CD4-positive, alpha-beta T cell treated with Interleukin-4 for 4 hours (primary cell): Measurements from ENCODE around the gene HNRNPUL2.
"Not testable (repeated sequence)": the region's sequence is repeated elsewhere in the genome, so short reads cannot be mapped to it uniquely, and the experiment has no call there.

ENCODE experiments used
- DNase-seq: peaks from one replicate; pipeline ENCODE4 v3.0.0-alpha.2; 2020

The HNRNPUL2 gene

DNA sequence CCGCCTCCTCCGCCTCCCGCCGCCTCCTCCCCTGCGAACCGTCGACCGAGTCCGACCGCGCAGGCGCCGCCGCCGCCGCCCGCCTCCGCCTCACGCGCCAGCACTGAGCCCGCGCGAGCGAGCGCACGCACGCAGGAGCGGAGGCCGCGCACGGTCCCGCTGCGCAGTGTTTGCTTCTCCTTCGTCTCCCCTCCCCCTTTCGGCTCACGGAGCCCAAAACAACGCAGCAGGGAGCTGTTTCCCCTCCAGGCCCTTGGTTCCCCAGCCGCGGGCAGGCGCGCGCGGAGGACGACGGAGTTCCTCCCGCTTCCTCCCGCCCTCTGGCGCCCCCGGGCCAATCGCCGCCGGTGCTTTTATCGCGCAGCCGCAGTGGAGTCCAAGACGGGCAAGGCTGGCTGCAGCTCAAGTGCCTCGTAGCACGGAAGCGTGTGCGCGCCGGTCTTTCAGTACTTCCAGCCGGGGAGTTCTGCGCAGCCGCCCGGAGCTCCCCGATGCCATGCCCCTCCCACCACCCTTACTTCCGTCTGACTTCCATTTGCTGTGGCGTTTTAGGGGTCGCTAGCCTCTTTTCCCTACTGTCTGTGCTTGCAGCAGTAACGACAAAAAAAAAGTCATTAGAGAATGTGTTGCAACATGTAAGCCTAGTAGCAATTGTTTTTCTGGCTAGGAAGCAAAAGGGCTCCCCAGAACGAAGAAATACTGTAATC is at the start of gene HNRNPUL2:
TSS of gene HNRNPUL2 (minus strand) at position 293 of the 707 bp plus-strand sequence. CDS start 301 bp downstream, outside the sequence.
- DNase-seq, result peak; percentile 99

GRCh38 chr11:62775646-62776045 is 48.4 kb upstream of the HNRNPUL2 start:
- no peak for DNase-seq

DNA sequence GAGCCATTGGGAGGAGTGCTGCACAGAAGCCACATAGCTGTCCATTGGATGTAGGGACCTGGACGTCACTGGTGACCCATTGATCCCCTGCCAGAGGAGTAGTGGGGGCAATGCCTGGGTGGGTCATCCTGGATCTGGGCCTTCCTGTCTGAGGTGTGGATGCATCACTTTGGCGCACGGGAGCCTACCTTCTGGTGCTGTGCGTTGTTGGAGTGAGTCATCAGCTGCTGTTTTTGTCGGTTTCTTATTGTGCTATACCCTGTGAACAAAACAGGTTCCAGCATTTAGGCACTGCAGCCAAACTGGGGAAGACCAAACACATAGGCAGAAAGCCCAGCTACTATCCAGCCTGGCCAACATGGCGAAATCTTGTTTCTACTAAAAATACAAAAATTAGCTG is 47.1 kb upstream of the HNRNPUL2 start:
- DNase-seq, result no peak

- DNase-seq, result peak; percentile 91
These were observed 44.1 kb upstream of the HNRNPUL2 start, which contains the start of gene TAF6L for GRCh38 chr11:62771144-62772021. Gene TAF6L, plus strand, starts transcription at chr11:62771396. Its CDS starts 4,388 bp downstream, at chr11:62775784.

- DNase-seq, result no peak
These were observed 43.5 kb upstream of the HNRNPUL2 start for GRCh38 chr11:62770778-62771143.

- not testable (repeated sequence) for DNase-seq
These were observed 33.6 kb upstream of the HNRNPUL2 start for GRCh38 chr11:62760867-62761227.

DNA sequence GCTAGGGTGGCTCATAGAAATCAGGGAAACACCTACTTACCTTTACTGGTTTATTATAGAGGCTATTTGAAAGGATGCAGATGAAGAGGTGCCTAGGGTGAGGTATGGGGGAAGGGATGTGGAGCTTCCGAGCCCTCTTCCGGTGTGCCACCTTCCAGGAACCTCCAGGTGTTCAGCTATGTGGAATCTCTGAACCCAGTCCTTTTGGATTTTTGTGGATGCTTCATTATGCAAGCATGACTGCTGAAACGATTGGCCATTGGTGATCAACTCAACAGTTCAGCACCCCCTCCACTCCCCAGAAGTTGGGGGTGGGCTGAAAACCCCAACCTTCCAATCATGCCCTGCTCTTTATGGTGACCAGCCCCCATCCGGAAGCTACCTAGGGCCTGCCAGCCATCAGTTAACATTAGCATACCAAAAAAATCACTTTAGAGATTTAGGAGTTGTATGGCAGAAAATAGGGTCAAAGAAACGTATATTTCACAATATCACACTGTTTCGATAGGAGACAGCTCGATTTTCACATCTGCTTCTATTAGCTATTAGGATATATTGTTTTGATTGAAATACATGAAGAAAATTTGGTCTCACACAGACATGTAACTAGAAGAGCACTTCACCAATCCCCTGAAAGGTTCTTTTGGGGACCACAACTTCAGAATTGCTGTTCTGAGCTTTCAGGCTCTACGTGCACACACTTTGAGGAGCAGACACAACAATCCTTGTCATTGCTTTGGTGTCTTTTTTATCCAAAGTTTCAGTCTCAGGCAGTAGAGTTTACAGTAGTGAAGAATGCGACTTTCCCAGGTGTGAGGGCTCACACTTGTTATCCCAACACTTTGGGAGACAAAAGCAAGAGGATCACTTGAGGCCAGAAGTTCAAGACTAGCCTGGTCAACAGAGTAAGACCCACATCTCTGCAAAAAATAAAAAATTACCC is 30.9 kb upstream of the HNRNPUL2 start:
- DNase-seq, result no peak

GRCh38 chr11:62755086-62755615 is 27.9 kb upstream of the HNRNPUL2 start:
- DNase-seq, result no peak

DNA sequence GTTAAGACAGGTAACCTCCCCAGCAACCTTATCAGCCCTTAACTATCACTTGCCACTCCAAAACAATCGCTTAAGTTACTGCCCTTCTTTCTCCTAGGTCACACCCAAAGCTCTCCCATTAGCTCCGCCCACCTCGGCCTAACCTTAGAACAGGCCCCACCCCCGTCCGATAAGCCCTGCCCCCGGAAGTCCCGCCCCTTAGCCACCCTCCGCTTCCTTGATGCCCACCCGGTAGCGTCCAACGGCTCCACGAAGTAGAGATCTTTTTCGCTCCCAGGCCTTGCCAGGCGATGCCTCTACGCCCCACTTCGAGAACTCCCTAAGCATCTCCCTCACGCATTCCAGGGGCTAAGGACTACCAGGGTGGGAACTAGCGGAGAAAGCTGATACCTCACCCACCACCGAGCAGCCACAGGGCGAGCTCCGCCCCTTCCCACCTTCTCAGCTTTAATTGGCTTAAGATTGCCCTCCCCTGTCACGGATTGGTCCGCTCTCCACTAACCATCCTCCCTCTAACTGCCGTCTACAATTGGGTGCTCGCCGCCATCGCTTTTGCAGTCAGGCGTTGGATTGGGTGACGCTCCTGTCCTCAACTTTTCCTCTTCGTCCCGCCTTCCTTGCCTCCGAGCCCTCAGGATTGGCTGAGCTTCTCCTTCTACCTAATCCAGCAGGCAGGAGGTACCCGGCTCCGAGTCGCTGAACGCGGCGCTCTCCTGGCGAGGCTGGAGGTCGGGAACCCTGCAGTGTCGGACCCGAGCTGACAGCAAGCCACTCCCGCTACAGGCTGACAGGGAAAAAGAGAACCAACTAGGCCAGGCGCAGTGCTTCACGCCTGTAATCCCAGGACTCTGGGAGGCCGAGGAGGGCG is 26.7 kb upstream of the HNRNPUL2 start, which contains the start of gene ZBTB3:
TSS of gene ZBTB3 (minus strand) at position 425 of the 868 bp plus-strand sequence. CDS start 496 bp downstream, outside the sequence.
- peak; percentile 99 for DNase-seq

DNA sequence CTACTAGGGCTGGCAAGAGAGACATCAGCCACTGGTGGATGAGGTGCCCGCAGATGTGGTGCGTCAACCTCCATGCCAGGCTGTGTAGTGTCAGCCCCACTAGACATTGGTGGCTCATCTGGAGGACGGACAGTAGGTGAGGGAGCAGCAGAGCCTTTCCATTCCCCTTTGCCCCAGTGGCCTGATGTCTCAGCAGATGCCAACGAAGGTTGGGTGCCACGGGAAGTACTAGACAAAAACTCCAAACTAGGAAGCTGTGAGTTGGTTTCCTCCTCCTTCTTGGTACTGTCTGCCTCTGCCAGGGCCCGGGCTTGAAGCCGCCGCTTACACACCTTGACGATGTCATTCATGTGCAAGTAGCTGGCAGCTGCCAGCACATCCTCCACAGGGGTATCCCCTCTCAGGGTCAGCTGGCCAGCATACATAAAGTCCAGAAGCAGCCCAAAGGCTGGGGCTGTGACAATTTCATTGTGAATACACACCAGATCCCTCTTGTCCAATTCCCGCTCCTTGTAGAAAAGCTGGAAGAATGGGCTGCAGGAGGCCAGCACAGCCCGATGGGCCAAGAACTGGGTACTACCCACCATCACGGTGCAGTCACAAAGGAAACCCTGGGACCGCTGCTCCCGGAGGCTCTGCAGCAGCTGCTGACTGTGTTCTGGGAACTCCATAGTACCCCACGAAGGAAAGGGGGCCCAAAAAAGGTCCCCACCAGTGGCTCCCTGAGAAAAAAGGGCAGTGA is 25.9 kb upstream of the HNRNPUL2 start:
- DNase-seq, result no peak

- no peak for DNase-seq
These were observed 25.0 kb upstream of the HNRNPUL2 start for GRCh38 chr11:62752177-62752785.

- not testable (repeated sequence) for DNase-seq
These were observed 22.7 kb upstream of the HNRNPUL2 start for GRCh38 chr11:62749931-62750330.

- no peak for DNase-seq
These were observed 20.4 kb upstream of the HNRNPUL2 start for GRCh38 chr11:62747475-62748160.

DNA sequence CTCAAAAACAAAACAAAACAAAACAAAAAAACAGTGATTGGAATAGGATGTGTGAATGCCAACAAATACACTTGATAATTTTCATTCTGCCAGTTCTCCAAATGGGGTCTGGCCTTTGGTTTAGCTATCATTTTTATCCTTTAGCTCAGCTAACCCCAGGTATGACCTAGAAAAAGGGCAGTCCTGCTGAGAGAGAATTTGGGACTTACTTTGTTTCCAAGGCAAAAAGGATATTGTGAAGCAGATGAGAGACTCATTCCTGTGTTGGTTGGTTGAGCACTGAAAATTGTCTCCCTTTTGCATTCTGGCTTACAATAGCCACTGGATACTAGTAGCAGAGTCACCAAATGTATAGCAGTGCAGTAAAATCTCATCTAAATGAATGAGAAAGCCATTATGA is 9.9 kb upstream of the HNRNPUL2 start:
- DNase-seq, result no peak

DNA sequence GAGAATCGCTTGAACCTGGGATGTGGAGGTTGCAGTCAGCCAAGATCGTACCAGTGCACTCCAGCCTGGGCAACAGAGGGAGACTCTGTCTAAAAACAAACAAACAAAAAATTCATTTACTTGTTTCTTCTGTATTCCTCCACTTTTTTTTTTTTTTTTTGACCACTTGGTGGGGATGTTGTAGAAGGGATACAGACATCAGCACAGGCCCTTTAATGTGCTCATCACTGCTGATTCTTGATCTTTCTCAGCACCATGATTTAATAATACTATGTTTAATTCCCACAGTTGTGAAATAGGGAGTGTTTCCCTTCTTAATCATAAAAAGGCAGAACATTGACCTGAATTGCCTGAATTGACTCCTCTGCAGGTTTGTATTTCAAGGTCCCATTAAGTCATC is 5.6 kb upstream of the HNRNPUL2 start:
- no peak for DNase-seq

DNA sequence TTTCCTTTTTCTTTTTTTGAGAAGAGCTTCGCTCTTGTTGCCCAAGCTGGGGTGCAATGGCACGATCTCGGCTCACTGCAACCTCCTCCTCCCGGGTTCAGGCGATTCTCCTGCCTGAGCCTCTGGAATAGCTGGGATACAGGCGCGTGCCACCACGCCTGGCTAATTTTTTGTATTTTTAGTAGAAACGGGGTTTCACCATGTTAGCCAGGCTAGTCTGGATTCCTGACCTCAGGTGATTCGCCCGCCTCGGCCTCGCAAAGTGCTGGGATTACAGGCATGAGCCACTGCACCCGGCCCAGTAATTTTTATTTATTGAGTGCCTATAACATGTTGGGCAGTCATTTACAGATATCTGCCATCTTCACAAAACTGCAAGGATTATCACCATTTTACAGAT is 2.8 kb upstream of the HNRNPUL2 start:
- not testable (repeated sequence) for DNase-seq

- peak; percentile 84 for DNase-seq
These were observed 1.1 kb upstream of the HNRNPUL2 start, which contains the start of gene TTC9C for GRCh38 chr11:62728171-62728988. Gene TTC9C, plus strand, starts transcription at chr11:62728486. Its CDS starts 363 bp downstream, at chr11:62728849.

DNA sequence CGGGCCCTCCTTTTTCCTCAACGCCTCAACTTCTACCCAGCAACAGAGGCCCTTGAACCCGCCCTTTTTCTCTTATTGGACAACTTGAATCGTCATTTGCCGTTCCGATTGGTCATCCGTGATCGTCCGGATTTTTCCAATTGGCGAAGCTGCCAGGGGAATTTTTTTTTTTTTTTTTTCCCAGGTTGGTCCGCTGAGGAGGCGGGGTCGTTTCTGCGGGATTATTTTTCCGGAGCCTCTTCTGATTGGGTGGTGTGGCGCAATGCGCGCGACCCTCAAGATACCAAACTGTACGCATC is 564 bp upstream of the HNRNPUL2 start:
- peak; percentile 97 for DNase-seq

DNA sequence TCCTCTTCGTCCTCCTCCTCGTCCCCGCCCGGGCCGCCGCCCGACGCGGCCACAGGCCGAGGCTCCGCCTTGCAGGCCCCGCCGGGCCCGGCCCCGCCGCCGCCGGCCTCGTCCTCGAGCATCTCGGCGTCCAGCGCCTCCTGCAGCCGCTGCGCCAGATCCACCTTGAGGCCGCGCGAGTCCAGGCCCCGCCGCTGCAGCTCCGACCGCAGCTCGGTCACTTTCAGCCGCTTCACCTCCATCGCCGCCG is 417 bp downstream of the HNRNPUL2 start:
- DNase-seq, result no peak
